ENCODE data around the gene MPIG6B.

Gene MPIG6B

GRCh38 chr6:31729515-31729978 is 6.4 kb downstream of the MPIG6B start (continued):
- no peak for TF ChIP-seq ZNF449 (tag by site-specific recombination; IDR thresholded peaks at IDR 0.05)
- TF ChIP-seq ZNF423 (tag by site-specific recombination; IDR thresholded peaks at IDR 0.05) = peak; percentile 29; the same call in 1 of the 2 replicates
- no peak for TF ChIP-seq ZBTB21 (tag by site-specific recombination; IDR thresholded peaks at IDR 0.05)
- no peak for TF ChIP-seq ZNF792 (tag by site-specific recombination; IDR thresholded peaks at IDR 0.05)
- TF ChIP-seq SP7 (tag by site-specific recombination; IDR thresholded peaks at IDR 0.05) = peak; percentile 51
- TF ChIP-seq ZNF560 (tag by site-specific recombination; IDR thresholded peaks at IDR 0.05; ENCODE audit: borderline replicate concordance) = no peak
- TF ChIP-seq ZNF658 (tag by site-specific recombination; IDR thresholded peaks at IDR 0.05) = no peak
- no peak for TF ChIP-seq ZNF660 (tag by site-specific recombination; IDR thresholded peaks at IDR 0.05)
- TF ChIP-seq TCF7L2 (IDR thresholded peaks at IDR 0.05; ENCODE audit: borderline replicate concordance, low read depth, low read length) = no peak
- no peak for TF ChIP-seq GLI2 (tag by site-specific recombination; IDR thresholded peaks at IDR 0.05; ENCODE audit: borderline replicate concordance, low read depth)
- TF ChIP-seq SALL2 (tag by site-specific recombination; IDR thresholded peaks at IDR 0.05; ENCODE audit: borderline replicate concordance) = no peak
- TF ChIP-seq ZNF18 (tag by site-specific recombination; IDR thresholded peaks at IDR 0.05) = no peak
- no peak for TF ChIP-seq ZNF132 (tag by site-specific recombination; IDR thresholded peaks at IDR 0.05; ENCODE audit: borderline replicate concordance)
- TF ChIP-seq ZNF529 (tag by site-specific recombination; IDR thresholded peaks at IDR 0.05; ENCODE audit: insufficient replicate concordance) = no peak
- no peak for TF ChIP-seq ZNF112 (tag by site-specific recombination; IDR thresholded peaks at IDR 0.05)
- TF ChIP-seq ZNF175 (tag by site-specific recombination; IDR thresholded peaks at IDR 0.05) = no peak
- TF ChIP-seq HOXA7 (CRISPR knock-in tag; IDR thresholded peaks at IDR 0.05; ENCODE audit: borderline replicate concordance) = no peak
- TF ChIP-seq ZNF10 (tag by site-specific recombination; IDR thresholded peaks at IDR 0.05) = no peak
- TF ChIP-seq PRDM1 (tag by site-specific recombination; IDR thresholded peaks at IDR 0.05) = no peak
- no peak for TF ChIP-seq ZNF514 (tag by site-specific recombination; IDR thresholded peaks at IDR 0.05)
- no peak for TF ChIP-seq KLF7 (tag by site-specific recombination; IDR thresholded peaks at IDR 0.05; ENCODE audit: borderline replicate concordance)
- TF ChIP-seq ZIC2 (tag by site-specific recombination; IDR thresholded peaks at IDR 0.05) = no peak
- TF ChIP-seq ZNF335 (tag by site-specific recombination; conservative IDR thresholded peaks at IDR 0.05) = no peak
- TF ChIP-seq ZNF830 (tag by site-specific recombination; IDR thresholded peaks at IDR 0.05; ENCODE audit: low read depth) = no peak
- no peak for TF ChIP-seq ZNF707 (tag by site-specific recombination; IDR thresholded peaks at IDR 0.05)
- no peak for TF ChIP-seq ZBTB8A (tag by site-specific recombination; IDR thresholded peaks at IDR 0.05)
- 0 out of 2 replicates have a peak, but pooled peaks have one; percentile 87 for TF ChIP-seq HOXC10 (CRISPR knock-in tag; IDR thresholded peaks at IDR 0.05)
- TF ChIP-seq ZNF221 (tag by site-specific recombination; IDR thresholded peaks at IDR 0.05; ENCODE audit: borderline replicate concordance) = no peak
- TF ChIP-seq SCRT1 (tag by site-specific recombination; IDR thresholded peaks at IDR 0.05; ENCODE audit: borderline replicate concordance) = no peak
- peak; percentile 79 for TF ChIP-seq WT1 (tag by site-specific recombination; IDR thresholded peaks at IDR 0.05)
- no peak for TF ChIP-seq ZNF350 (tag by site-specific recombination; IDR thresholded peaks at IDR 0.05)
- no peak for TF ChIP-seq ZNF416 (tag by site-specific recombination; IDR thresholded peaks at IDR 0.05)
- TF ChIP-seq ZSCAN4 (tag by site-specific recombination; IDR thresholded peaks at IDR 0.05) = no peak
- TF ChIP-seq ZNF639 (tag by site-specific recombination; IDR thresholded peaks at IDR 0.05) = no peak
- TF ChIP-seq ZNF626 (tag by site-specific recombination; IDR thresholded peaks at IDR 0.05) = no peak
- TF ChIP-seq ZNF510 (tag by site-specific recombination; IDR thresholded peaks at IDR 0.05; ENCODE audit: insufficient replicate concordance) = no peak
- no peak for TF ChIP-seq ZNF555 (tag by site-specific recombination; conservative IDR thresholded peaks at IDR 0.05)
- TF ChIP-seq SETDB1 (IDR thresholded peaks at IDR 0.05; ENCODE audit: insufficient read length, low read length) = no peak
